HepG2 (cell line): ENCODE results near the gene HSPA5. TPM values are rescaled to one million over a fixed set of nuclear protein-coding genes. Genes with fewer than 3 reads are reported as not detected.

Experiments
- AGO2 ChIP-seq: fragments of 200-400 bp; formaldehyde crosslinking; optimal IDR thresholded peaks from 2 replicates; pipeline ENCODE3; 2017; ENCODE audit warnings: mild to moderate bottlenecking, low read depth, low read length, moderate library complexity
- AKNA ChIP-seq: sonication (generic); formaldehyde crosslinking; IDR thresholded peaks from 2 replicates; pipeline ENCODE4 v1.4.0; 2020; ENCODE audit warnings: missing genetic modification reagents, borderline replicate concordance
- ARID5B ChIP-seq: IDR thresholded peaks from 2 replicates; pipeline ENCODE4 v1.4.0; 2020; ENCODE audit warnings: mild to moderate bottlenecking, missing genetic modification reagents
- ATF7 ChIP-seq, 2 experiments: fragments of 450-650 bp in 1 of 2; sonication (generic) in 1 of 2; formaldehyde crosslinking in 1 of 2; IDR thresholded peaks; 2 replicates each; pipeline versions ENCODE4 v1.4.0 to v1.6.1; 2016 to 2020; ENCODE audit warnings: antibody characterized with exemption in 1 of 2, mild to moderate bottlenecking in 1 of 2, missing genetic modification reagents in 1 of 2
- KDM5B ChIP-seq: sonication (generic); formaldehyde crosslinking; IDR thresholded peaks from 2 replicates; pipeline ENCODE4 v1.4.0; 2020; ENCODE audit warnings: missing genetic modification reagents, mild to moderate bottlenecking, borderline replicate concordance
- NKX3-1 ChIP-seq: sonication (generic); formaldehyde crosslinking; IDR thresholded peaks from 2 replicates; pipeline ENCODE4 v1.5.0; 2020; ENCODE audit warnings: missing genetic modification reagents
- RFXANK ChIP-seq: IDR thresholded peaks from 2 replicates; pipeline ENCODE4 v1.6.1; 2016
- SNRNP70 ChIP-seq: fragments of 200-400 bp; formaldehyde crosslinking; IDR thresholded peaks from 2 replicates; pipeline ENCODE4 v1.6.1; 2017; ENCODE audit warnings: mild to moderate bottlenecking, low read depth, low read length, moderate library complexity
- ZNF274 ChIP-seq: sonication (generic); formaldehyde crosslinking; IDR thresholded peaks from 2 replicates; pipeline ENCODE4 v1.5.1; 2020; ENCODE audit warnings: mild to moderate bottlenecking, missing genetic modification reagents
- ZNF547 ChIP-seq: sonication (generic); formaldehyde crosslinking; IDR thresholded peaks from 2 replicates; pipeline ENCODE4 v1.5.1; 2020; ENCODE audit warnings: mild to moderate bottlenecking, missing genetic modification reagents
- ZNF891 ChIP-seq: sonication (generic); formaldehyde crosslinking; IDR thresholded peaks from 2 replicates; pipeline ENCODE4 v1.5.0; 2020; ENCODE audit warnings: mild to moderate bottlenecking, missing genetic modification reagents
- polyA plus RNA-seq, 8 experiments: library from polyadenylated mRNA; depleted of rRNA in 3 of 8; stranded (reverse) in 7 of 8; unstranded in 1 of 8; fragments of >200 nt; fragmentation: Illumina TruSeq in 4 of 8; extraction: Trizol in 4 of 8; gene quantifications; 2 replicates each; pipeline versions ENCODE4 v1.2.1 to v1.2.3, GENCODE V29; 2011 to 2016; ENCODE audit warnings: low read depth in 4 of 8, missing spikeins in 1 of 8, mixed read lengths in 1 of 8; ENCODE audit not compliant: insufficient read depth in 1 of 8
- total RNA-seq, 5 experiments: library from RNA; depleted of rRNA; stranded (reverse); fragments of >200 nt; fragmentation: Illumina TruSeq; extraction: Trizol; gene quantifications; 2 replicates each; pipeline ENCODE4 v1.2.3, GENCODE V29; 2016; ENCODE audit warnings: low read depth in 1 of 5
- TF ChIP-seq, protein P1 (sequence below): sonication (generic); formaldehyde crosslinking; IDR thresholded peaks from 2 replicates; pipeline ENCODE4 v1.5.0; 2020; ENCODE audit warnings: mild to moderate bottlenecking, missing genetic modification reagents
- TF ChIP-seq, protein P2 (sequence below): sonication (generic); formaldehyde crosslinking; IDR thresholded peaks from 2 replicates; pipeline ENCODE4 v1.8.0; 2022; ENCODE audit warnings: missing genetic modification reagents, mild to moderate bottlenecking, borderline replicate concordance

HSPA5 gene
- total and polyA plus RNA-seq, 2 of the 13 experiments (the other 11 are each of a cell fraction or from before 2014, with no cell fraction given): 201 to 206 TPM

- no peak for TF ChIP-seq AKNA (CRISPR knock-in tag)
- no peak for TF ChIP-seq ARID5B (CRISPR knock-in tag)
- TF ChIP-seq SNRNP70: no peak
- TF ChIP-seq ATF7 (IDR thresholded peaks at IDR 0.05): no peak
- TF ChIP-seq ATF7 (CRISPR knock-in tag; IDR thresholded peaks at IDR 0.05): no peak
- TF ChIP-seq RFXANK (CRISPR knock-in tag): no peak
- no peak; the same call in 1 of the 2 replicates for TF ChIP-seq ZNF547 (CRISPR knock-in tag)
- no peak for TF ChIP-seq NKX3-1 (CRISPR knock-in tag)
- no peak for TF ChIP-seq ZNF274 (CRISPR knock-in tag)
- TF ChIP-seq, protein P1, sequence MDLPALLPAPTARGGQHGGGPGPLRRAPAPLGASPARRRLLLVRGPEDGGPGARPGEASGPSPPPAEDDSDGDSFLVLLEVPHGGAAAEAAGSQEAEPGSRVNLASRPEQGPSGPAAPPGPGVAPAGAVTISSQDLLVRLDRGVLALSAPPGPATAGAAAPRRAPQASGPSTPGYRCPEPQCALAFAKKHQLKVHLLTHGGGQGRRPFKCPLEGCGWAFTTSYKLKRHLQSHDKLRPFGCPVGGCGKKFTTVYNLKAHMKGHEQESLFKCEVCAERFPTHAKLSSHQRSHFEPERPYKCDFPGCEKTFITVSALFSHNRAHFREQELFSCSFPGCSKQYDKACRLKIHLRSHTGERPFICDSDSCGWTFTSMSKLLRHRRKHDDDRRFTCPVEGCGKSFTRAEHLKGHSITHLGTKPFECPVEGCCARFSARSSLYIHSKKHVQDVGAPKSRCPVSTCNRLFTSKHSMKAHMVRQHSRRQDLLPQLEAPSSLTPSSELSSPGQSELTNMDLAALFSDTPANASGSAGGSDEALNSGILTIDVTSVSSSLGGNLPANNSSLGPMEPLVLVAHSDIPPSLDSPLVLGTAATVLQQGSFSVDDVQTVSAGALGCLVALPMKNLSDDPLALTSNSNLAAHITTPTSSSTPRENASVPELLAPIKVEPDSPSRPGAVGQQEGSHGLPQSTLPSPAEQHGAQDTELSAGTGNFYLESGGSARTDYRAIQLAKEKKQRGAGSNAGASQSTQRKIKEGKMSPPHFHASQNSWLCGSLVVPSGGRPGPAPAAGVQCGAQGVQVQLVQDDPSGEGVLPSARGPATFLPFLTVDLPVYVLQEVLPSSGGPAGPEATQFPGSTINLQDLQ (CRISPR knock-in tag): no peak
- TF ChIP-seq, protein P2, sequence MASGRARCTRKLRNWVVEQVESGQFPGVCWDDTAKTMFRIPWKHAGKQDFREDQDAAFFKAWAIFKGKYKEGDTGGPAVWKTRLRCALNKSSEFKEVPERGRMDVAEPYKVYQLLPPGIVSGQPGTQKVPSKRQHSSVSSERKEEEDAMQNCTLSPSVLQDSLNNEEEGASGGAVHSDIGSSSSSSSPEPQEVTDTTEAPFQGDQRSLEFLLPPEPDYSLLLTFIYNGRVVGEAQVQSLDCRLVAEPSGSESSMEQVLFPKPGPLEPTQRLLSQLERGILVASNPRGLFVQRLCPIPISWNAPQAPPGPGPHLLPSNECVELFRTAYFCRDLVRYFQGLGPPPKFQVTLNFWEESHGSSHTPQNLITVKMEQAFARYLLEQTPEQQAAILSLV (CRISPR knock-in tag): no peak
- peak; percentile 50 for TF ChIP-seq AGO2
- 0 out of 2 replicates have a peak, but pooled peaks have one; percentile 26 for TF ChIP-seq ZNF891
- TF ChIP-seq KDM5B: peak; percentile 53; the same call in 1 of the 2 replicates
These were observed 51.5 kb downstream of the HSPA5 start, which contains the start of gene PPP6C (continued) for GRCh38 chr9:125189361-125190289.
